ENCODE measurements around the gene CAPN15. TPM values are rescaled to one million over a fixed set of nuclear protein-coding genes. Genes with fewer than 3 reads are reported as not detected.
A peak's percentile ranks its signal among the peaks of the same experiment; 100 is the strongest.

Gene CAPN15
- total and polyA plus RNA-seq, 9 of the 15 experiments (the other 6 are each of a cell fraction or from before 2014, with no cell fraction given), result 0.62 to 111 (median 14.2) TPM

DNA sequence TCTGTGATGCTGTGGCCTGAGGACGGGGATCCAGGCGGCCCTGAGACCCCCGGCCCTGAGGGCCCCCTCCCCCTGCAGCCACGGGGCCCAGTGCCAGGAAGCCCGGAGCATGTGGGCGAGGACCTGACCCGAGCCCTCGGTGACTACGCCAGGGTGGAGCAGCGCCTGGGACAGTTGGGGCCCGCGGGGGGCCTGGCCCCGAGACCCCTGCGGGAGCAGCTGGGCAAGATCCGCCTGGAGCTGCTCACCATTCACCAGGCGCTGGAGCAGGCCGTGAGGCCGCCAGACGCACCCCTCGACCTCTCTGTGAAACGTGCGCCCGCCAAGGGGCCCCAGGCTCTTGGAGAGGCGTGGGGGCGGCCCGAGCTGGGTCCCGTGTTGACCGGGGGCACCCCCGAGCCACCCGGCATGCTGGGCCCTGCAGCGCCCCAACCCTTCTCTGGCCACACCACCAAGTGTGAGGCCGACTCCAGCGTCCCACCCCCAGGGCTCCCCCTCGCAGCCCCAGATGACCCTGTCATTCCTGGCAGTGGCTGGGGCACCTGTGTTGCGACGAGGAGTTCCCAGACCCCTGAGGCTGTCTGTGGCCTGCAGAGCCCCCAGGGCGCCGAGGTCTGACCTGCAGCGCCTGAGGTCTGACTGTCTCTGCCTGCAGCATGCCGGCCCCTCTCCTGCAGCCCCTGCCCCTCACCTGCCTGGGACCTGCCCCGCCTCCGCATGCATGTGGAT lies 37.3 kb downstream of the CAPN15 start:
- intact Hi-C loops (cut with micrococcal nuclease), result loop anchor here (5.0 kb wide), 1 partner anchor 38 kb away; the partner anchor contains the start of gene CAPN15
- BruUV-seq (replicated peaks), result no TSS peak
- CTCF ChIA-PET (ENCODE audit: low intra/inter-chr PET ratio), result no interaction called here
- in situ Hi-C loops (cut with MboI), result no loop called here
- Histone ChIP-seq H3K36me3 (ENCODE audit: control insufficient read depth, insufficient read depth, low read length) (no peaks in the 10 kb centered on the region), H3K27ac (ENCODE audit: extremely low read depth, low read depth, low read length) (no peak overlapping the region; the same call in 2 of the 3 replicates), H3K9me3 (replicated peaks; ENCODE audit: control insufficient read depth, insufficient read depth, low read depth, low read length) (no peaks in the 10 kb centered on the region), H3K4me1 (replicated peaks in 1 of 2; ENCODE audit: control insufficient read depth in 2 of 2, insufficient read depth in 2 of 2, low read length in 2 of 2) (peaks cover 40 to 94% of the 10 kb centered on the region in 2 experiments), H3K27me3 (ENCODE audit: control insufficient read depth in 2 of 2, insufficient read depth in 2 of 2, low read length in 2 of 2) (peaks cover 3 to 17% of the 10 kb centered on the region in 2 experiments; a peak in 4 of 5 replicates), H3K4me2 (ENCODE audit: insufficient read depth, low read length) (no peak overlapping the region), H3K79me2 (ENCODE audit: control insufficient read depth, insufficient read depth, low read length) (peaks cover 23% of the 10 kb centered on the region), H3K9me1 (ENCODE audit: control insufficient read depth, insufficient read depth, low read length) (no peaks in the 10 kb centered on the region), H4K20me1 (replicated peaks; ENCODE audit: control insufficient read depth, insufficient read depth, low read length) (no peaks in the 10 kb centered on the region), H2AFZ (ENCODE audit: low read depth, low read length) (peak overlapping the region; percentile 81; the same call in 1 of the 2 replicates), H3K9ac (ENCODE audit: insufficient read depth in 1 of 2, low read depth in 2 of 2, low read length in 2 of 2) (peak overlapping the region; percentile 20 to 88; a peak in 3 of 4 replicates), H3K4me3 (no peak overlapping the region)
- POLR2A ChIA-PET, result no interaction called here
- FAIRE-seq (no peak), DNase-seq (ENCODE audit: extremely low read depth in 1 of 4, low spot score in 3 of 4) (no peak), ATAC-seq (no peak)
- 78% methylated on average over 25 of the region's 42 CpGs for WGBS (ENCODE audit: insufficient coverage, low coverage, missing lambda C conversion rate)
- TF ChIP-seq MTA3 (IDR thresholded peaks at IDR 0.05; ENCODE audit: borderline replicate concordance) (no peak), U2AF1 (optimal IDR thresholded peaks at IDR 0.05; ENCODE audit: low read depth, low read length) (no peak), STAT5B (CRISPR knock-in tag; IDR thresholded peaks at IDR 0.05) (no peak), ZBTB7A (IDR thresholded peaks at IDR 0.05; ENCODE audit: borderline replicate concordance, control insufficient read depth, low read depth, low read length) (peak; percentile 63), CCNT2 (IDR thresholded peaks at IDR 0.05; ENCODE audit: borderline replicate concordance, extremely low read depth, insufficient read length, low read depth, low read length) (no peak), ZBTB33 (CRISPR knock-in tag; IDR thresholded peaks at IDR 0.05) (peak; percentile 83), TEAD4 (IDR thresholded peaks at IDR 0.05; ENCODE audit: low read length) (no peak), TEAD4 (CRISPR knock-in tag; IDR thresholded peaks at IDR 0.05; ENCODE audit: borderline replicate concordance) (no peak), ZNF134 (CRISPR knock-in tag; conservative IDR thresholded peaks at IDR 0.05) (no peak), CSDE1 (IDR thresholded peaks at IDR 0.05) (no peak), HNRNPL (IDR thresholded peaks at IDR 0.05; ENCODE audit: low read depth, low read length) (0 out of 2 replicates have a peak, but pooled peaks have one; percentile 60)

All from K562 (cell line).